Measurements from ENCODE around the gene FBXW5.

- TF ChIP-seq EZH2 (IDR thresholded peaks at IDR 0.05) (no peak), POLR2A (IDR thresholded peaks at IDR 0.05; ENCODE audit: borderline replicate concordance, extremely low read depth, insufficient read depth, insufficient read length) (no peak), POLR2AphosphoS5 (IDR thresholded peaks at IDR 0.05; ENCODE audit: low read depth, low read length) (no peak), ATF3 (IDR thresholded peaks at IDR 0.05) (no peak), JUND (IDR thresholded peaks at IDR 0.05) (no peak), TCF7L2 (IDR thresholded peaks at IDR 0.05; ENCODE audit: borderline replicate concordance, extremely low read depth, insufficient read depth, insufficient read length) (no peak), YY1 (IDR thresholded peaks at IDR 0.05; ENCODE audit: extremely low read depth, insufficient replicate concordance, low read depth, low read length) (no peak)
- TF ChIP-seq, protein P1, sequence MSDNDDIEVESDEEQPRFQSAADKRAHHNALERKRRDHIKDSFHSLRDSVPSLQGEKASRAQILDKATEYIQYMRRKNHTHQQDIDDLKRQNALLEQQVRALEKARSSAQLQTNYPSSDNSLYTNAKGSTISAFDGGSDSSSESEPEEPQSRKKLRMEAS (IDR thresholded peaks at IDR 0.05): no peak
- TF ChIP-seq, protein P2, sequence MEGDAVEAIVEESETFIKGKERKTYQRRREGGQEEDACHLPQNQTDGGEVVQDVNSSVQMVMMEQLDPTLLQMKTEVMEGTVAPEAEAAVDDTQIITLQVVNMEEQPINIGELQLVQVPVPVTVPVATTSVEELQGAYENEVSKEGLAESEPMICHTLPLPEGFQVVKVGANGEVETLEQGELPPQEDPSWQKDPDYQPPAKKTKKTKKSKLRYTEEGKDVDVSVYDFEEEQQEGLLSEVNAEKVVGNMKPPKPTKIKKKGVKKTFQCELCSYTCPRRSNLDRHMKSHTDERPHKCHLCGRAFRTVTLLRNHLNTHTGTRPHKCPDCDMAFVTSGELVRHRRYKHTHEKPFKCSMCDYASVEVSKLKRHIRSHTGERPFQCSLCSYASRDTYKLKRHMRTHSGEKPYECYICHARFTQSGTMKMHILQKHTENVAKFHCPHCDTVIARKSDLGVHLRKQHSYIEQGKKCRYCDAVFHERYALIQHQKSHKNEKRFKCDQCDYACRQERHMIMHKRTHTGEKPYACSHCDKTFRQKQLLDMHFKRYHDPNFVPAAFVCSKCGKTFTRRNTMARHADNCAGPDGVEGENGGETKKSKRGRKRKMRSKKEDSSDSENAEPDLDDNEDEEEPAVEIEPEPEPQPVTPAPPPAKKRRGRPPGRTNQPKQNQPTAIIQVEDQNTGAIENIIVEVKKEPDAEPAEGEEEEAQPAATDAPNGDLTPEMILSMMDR (IDR thresholded peaks at IDR 0.05 in 2 of 3, conservative IDR thresholded peaks at IDR 0.05 in 1 of 3; ENCODE audit: borderline replicate concordance in 1 of 3, insufficient read depth in 1 of 3, low read depth in 2 of 3, low read length in 2 of 3): no peak
- TF ChIP-seq, protein P3, sequence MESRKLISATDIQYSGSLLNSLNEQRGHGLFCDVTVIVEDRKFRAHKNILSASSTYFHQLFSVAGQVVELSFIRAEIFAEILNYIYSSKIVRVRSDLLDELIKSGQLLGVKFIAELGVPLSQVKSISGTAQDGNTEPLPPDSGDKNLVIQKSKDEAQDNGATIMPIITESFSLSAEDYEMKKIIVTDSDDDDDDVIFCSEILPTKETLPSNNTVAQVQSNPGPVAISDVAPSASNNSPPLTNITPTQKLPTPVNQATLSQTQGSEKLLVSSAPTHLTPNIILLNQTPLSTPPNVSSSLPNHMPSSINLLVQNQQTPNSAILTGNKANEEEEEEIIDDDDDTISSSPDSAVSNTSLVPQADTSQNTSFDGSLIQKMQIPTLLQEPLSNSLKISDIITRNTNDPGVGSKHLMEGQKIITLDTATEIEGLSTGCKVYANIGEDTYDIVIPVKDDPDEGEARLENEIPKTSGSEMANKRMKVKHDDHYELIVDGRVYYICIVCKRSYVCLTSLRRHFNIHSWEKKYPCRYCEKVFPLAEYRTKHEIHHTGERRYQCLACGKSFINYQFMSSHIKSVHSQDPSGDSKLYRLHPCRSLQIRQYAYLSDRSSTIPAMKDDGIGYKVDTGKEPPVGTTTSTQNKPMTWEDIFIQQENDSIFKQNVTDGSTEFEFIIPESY (IDR thresholded peaks at IDR 0.05; ENCODE audit: extremely low read depth, insufficient replicate concordance, low read length): no peak
Observed at GRCh38 chr9:136934277-136934676, 10.3 kb downstream of the FBXW5 start.

All from HCT116 (cell line).